Ramos (cell line): ENCODE measurements around the gene LRP1-AS.
"Not testable (repeated sequence)": the region's sequence is repeated elsewhere in the genome, so short reads cannot be mapped to it uniquely, and the experiment has no call there.

ENCODE experiments used
- in situ Hi-C: fragments of 300-500 bp; cut with MboI; formaldehyde crosslinking; loops from one replicate; pipeline ENCODE4 v1.14.3; 2022; ENCODE audit warnings: low sequenced_read_pairs; ENCODE audit not compliant: unreplicated experiment

The LRP1-AS gene

GRCh38 chr12:57127101-57127725 lies 20.2 kb downstream of the LRP1-AS start:
- in situ Hi-C loops: no loop called here

GRCh38 chr12:57126561-57126960 lies 20.9 kb downstream of the LRP1-AS start:
- in situ Hi-C loops: no loop called here

GRCh38 chr12:57126061-57126460 lies 21.4 kb downstream of the LRP1-AS start:
- in situ Hi-C loops: no loop called here

- in situ Hi-C loops: no loop called here
Observed at GRCh38 chr12:57124261-57124877, 23.1 kb downstream of the LRP1-AS start.

GRCh38 chr12:57123813-57124212 lies 23.6 kb downstream of the LRP1-AS start:
- in situ Hi-C loops: no loop called here

GRCh38 chr12:57120718-57121117 lies 26.7 kb downstream of the LRP1-AS start:
- in situ Hi-C loops: not testable (repeated sequence)

GRCh38 chr12:57119294-57120085 lies 27.9 kb downstream of the LRP1-AS start:
- in situ Hi-C loops: loop anchor here (10.0 kb wide), 1 partner anchor 485 kb away; the partner anchor contains the start of gene BAZ2A

GRCh38 chr12:57118711-57119271 lies 28.6 kb downstream of the LRP1-AS start:
- in situ Hi-C loops: loop anchor here (10.0 kb wide), 1 partner anchor 484 kb away; the partner anchor contains the start of gene BAZ2A

GRCh38 chr12:57116580-57117281 lies 30.7 kb downstream of the LRP1-AS start:
- in situ Hi-C loops: loop anchor here (10.0 kb wide), 1 partner anchor 482 kb away; the partner anchor contains the start of gene BAZ2A

GRCh38 chr12:57112492-57113294 lies 34.7 kb downstream of the LRP1-AS start:
- in situ Hi-C loops: loop anchor here (5.0 to 10.0 kb wide), 3 partner anchors 110 to 478 kb away; partner anchors contain the start of gene BAZ2A

GRCh38 chr12:57111031-57111734 lies 36.2 kb downstream of the LRP1-AS start, which contains the start of gene STAT6:
Gene STAT6 (minus strand): TSS chr12:57111362. CDS start chr12:57108278, 3,084 bp downstream.
- in situ Hi-C loops: loop anchor here (5.0 to 10.0 kb wide), 3 partner anchors 109 to 476 kb away; partner anchors contain the start of gene BAZ2A

- in situ Hi-C loops: loop anchor here (5.0 to 10.0 kb wide), 3 partner anchors 108 to 476 kb away; partner anchors contain the start of gene BAZ2A
Observed at GRCh38 chr12:57110104-57111030, 37.1 kb downstream of the LRP1-AS start.

GRCh38 chr12:57109207-57110103 lies 38.0 kb downstream of the LRP1-AS start:
- in situ Hi-C loops: loop anchor here (5.0 to 10.0 kb wide), 3 partner anchors 107 to 475 kb away; partner anchors contain the start of gene BAZ2A

- in situ Hi-C loops: no loop called here
Observed at GRCh38 chr12:57107456-57108155, 39.8 kb downstream of the LRP1-AS start.

GRCh38 chr12:57106021-57106708 lies 41.3 kb downstream of the LRP1-AS start:
- in situ Hi-C loops: no loop called here
